Endometrium (tissue), 2 donors: ENCODE measurements around the gene STK17A.
"Not testable (repeated sequence)": the region's sequence is repeated elsewhere in the genome, so short reads cannot be mapped to it uniquely, and the experiment has no call there.

Experiments used
- FAIRE-seq: peaks from 2 replicates; lab custom pipeline; 2012; peaks lifted over from hg19 to GRCh38; lab: Jason Lieb, UNC
- donor health status: control.
- donor health status: control.

STK17A gene

DNA sequence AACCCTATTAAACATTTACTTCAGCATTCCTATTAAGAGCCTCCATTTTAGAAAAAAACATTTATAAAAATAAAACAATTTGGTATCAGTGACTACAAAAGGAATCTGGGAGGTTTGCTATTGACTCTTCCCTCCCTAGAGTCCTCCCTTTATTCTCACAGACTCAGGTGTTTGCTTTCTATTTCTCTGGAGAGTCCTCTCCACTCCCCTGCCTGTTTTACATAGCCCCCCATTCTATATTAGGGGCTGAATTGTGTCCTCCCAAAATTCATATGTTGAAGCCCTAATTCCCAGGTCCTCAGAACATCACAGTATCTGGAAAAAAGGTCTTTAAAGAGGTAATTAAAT, 76.6 kb downstream of the STK17A start:
- no peak for FAIRE-seq

DNA sequence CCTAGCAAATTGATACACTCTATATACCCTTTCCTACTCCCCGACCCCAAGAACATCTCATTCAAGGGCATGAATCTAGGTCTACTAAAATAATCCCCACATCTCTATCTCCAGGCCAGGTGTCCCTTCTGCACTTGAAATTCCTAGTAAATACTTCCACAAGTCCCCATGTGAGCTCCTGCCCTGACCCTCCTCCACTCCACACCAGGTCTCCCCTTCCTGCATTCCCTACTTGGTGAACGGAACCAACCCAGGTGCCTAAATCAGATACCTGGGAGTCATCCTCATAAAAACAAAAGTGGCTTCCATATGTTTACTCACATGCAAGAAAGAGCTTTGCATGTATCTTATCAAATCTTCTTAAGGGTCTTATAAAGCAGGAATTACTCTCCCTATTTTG, 77.2 kb downstream of the STK17A start:
- no peak for FAIRE-seq

DNA sequence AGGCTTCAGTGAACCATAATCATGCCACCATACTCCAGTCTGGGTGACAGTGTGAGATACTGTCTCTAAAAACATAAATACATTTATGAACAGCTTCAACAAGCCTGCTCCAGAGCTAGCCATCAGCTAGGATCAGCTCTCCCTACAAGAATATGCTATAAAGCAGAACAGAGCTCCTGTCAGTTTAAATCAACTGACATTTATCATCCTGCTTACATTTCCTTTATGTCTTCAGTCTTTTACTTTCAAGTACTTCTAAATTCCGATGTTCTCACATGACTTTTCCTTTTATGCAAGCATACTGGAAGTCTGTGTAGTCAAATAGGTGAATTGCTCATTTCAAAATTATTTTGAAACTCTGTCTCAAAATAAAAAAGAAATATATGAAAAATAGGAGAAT, 81.8 kb downstream of the STK17A start:
- FAIRE-seq = no peak

DNA sequence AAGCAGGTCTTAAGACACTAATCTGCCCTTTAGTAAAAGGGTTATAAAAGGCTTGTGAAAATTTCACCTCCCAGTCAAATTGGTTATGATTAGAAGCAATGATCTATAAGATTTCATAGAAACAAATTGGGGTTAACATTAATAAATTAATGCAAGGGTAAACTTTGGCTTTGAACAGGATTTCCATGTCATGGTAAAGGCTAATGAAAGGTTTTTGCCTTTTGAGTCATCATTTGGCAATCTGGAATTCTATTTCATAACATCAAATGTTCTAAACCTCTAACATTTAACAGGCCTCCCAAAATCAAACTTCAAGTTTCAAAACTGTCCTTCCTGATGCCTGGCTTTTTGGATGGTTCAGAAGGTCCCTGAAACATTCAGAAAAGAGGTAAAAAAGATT, 84.0 kb downstream of the STK17A start:
- FAIRE-seq = no peak

DNA sequence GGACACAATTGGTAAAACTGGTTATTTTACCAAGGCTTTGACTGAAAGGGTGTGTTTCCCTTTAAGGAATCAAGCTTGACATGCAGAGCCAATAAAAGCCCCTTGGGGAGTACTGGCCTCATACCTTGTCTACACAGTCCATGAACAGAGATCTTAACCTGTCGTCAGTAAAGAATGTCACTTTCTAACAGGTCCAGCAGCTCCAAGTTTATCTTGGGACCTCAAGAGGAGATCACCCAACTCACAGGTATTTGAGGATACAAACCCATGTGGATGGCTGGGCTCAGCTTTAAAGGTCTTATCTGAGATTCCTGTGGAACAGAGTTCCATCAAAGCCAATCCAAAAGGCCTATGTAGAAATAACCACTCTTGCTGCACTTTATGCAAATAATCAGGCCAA, 85.1 kb downstream of the STK17A start:
- FAIRE-seq = no peak

DNA sequence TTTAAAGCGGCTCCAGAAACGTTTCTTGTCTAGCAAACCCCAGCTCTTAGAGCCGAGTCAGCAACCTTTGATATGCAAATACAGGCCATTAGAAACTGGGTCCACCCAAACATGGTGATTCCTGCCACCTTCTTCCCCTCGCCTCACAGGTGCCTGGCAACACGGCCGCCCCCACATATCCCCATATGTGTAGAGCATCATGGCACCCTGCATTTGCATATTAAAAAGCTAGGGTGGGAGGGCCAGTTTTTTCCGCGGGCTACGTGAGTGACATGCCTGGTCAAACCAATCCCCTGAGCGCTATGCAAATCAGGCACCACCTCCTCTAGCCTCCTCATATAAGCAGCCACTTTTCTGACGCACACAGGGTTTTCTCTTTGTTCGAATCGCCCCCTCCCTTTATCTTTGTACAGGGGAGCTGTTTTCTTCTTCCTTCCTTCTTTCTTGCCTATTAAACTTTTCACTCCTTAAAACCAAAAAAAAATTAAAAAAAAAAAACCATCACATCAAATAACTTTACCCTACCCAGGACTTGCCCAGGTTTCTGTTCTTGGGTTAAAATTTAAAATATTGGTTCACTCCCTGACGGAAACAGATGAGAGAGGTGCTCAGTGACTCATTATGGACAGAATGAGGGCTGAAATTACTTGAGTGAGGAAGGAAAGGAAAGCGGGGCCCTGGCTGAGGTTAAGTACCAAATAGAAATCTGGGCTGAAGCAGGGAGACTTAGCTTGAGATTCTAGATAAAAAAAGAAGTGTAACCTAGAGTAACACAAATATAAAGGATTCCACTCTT, 86.6 kb downstream of the STK17A start:
- no peak for FAIRE-seq

DNA sequence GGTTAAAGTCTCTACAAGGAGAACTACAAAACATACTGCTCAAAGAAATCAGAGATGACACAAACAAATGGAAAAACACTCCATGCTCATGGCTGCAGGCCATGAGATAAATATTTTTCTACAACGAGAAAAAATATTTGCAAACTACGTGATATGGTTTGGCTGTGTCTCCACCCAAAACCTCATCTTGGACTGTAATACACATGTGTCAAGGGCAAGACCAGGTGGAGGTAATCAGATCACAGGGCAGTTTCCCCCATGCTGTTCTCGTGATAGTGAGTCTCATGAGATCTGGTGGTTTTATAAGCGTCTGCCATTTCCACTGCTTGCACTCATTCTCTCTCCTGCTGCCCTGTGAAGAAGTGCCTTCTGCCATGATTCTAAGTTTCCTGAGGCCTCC, 88.6 kb downstream of the STK17A start:
- FAIRE-seq = no peak

DNA sequence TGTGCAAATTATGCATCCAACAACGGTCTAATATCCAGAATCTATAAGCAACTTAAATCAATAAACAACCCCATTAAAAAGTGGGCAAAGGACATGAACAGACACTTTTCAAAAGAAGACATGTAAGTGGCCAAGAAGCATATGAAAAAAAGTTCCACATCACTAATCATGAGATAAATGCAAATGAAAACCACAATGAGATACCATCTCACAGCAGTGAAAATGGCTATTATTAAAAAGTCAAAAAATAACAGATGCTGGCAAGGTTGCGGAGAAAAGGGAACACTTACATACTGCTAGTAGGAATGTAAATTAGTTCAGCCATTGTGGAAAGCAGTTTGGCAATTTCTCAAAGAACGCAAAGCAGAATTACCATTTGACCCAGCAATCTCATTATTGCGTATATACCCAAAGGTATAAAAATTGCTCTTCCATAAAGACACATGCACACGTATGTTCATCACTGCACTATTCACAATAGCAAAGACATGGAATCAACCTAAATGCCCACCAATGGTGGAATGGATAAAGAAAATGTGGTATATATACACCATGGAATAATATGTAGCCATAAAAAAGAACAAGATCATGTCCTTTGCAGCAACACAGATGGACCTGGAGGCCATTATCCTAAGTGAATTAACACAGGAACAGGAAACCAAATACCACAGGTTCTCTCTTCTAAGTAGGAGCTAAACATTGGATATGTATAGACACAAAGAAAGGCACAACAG, 90.5 kb downstream of the STK17A start:
- FAIRE-seq = not testable (repeated sequence)

DNA sequence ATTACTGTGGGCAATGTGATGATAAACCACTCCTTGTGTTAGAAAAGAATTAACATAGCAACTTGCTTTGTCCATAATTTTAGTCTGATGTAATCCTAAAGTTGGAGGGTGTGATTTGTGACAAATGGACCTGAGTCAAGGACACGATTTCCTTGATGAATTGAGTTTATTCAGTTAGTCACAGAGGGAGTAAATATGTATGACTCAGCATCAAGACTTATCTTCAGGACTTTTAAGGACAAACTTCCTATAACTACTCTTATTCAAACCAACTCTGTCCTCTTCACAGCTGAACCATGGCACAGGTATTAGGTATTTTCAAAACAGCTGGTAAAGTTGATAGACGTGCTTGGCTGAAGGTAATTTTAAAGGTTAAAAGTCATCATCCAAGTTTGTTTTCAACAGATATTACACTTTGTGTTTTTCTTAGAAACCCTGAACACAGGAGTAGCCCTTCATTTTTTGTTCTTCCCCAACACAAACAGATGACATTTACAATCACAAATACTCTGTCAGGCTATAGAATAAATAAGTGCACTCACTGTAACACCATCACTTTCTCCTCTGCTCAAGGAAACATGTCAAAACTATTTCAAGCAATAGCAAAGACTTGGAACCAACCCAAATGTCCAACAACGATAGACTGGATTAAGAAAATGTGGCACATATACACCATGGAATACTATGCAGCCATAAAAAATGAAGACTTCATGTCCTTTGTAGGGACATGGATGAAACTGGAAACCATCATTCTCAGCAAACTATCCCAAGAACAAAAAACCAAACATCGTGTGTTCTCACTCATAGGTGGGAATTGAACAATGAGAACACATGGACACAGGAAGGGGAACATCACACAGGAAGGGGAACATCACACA, 91.9 kb downstream of the STK17A start:
- FAIRE-seq = no peak
